Right ventricle myocardium inferior (tissue), 1 donor: ENCODE data around the gene FNDC8. TPM values are rescaled to one million over a fixed set of nuclear protein-coding genes. Genes with fewer than 3 reads are reported as not detected.
"Not testable (repeated sequence)": the region's sequence is repeated elsewhere in the genome, so short reads cannot be mapped to it uniquely, and the experiment has no call there.

ENCODE experiments used
- ATAC-seq: fragments of 200-7000 bp; cut with Tn5 transposase; one replicate; pipeline ENCODE4 v1.9.1; 2020; ENCODE audit warnings: mild to moderate bottlenecking, moderate library complexity
- DNase-seq: peaks from one replicate; pipeline ENCODE4 v3.0.0; 2021; ENCODE audit errors: missing footprints
- intact Hi-C: fragments of 100-400 bp; cut with DNase I; formaldehyde crosslinking; loops from one replicate; pipeline ENCODE4 v1.11.0; 2022
- total RNA-seq: library from RNA; stranded (reverse); fragmentation: NEBNext Ultra II Directional; extraction: Animal tissue kit (Norgen Biotek cat#: 25700); gene quantifications from one replicate; pipeline ENCODE4 v1.2.1, GENCODE V29; 2021
- donor health status: DM: no; HTN: yes; CAD: no; lungs with severe emphysema.

The FNDC8 gene
- total RNA-seq, 1 donor from 2014 or later, result not detected

GRCh38 chr17:35132099-35132498 lies 10.7 kb downstream of the FNDC8 start:
- DNase-seq (no peak), ATAC-seq (no peak)
- intact Hi-C loops, result no loop called here

- intact Hi-C loops, result no loop called here
- DNase-seq (no peak), ATAC-seq (no peak)
Observed at GRCh38 chr17:35132816-35133550, 11.6 kb downstream of the FNDC8 start.

GRCh38 chr17:35135322-35135721 lies 13.9 kb downstream of the FNDC8 start:
- DNase-seq (no peak), ATAC-seq (no peak)
- intact Hi-C loops, result no loop called here

- ATAC-seq (no peak), DNase-seq (no peak)
- intact Hi-C loops, result no loop called here
Observed at GRCh38 chr17:35138218-35138617, 16.8 kb downstream of the FNDC8 start.

- intact Hi-C loops, result no loop called here
- peak; percentile 88 for ATAC-seq
Observed at GRCh38 chr17:35141681-35142466, 20.5 kb downstream of the FNDC8 start, which contains the start of gene NLE1. Gene NLE1, minus strand, starts transcription at chr17:35142303. Its CDS starts 28 bp downstream, at chr17:35142275.

GRCh38 chr17:35142467-35142796 lies 21.0 kb downstream of the FNDC8 start:
- intact Hi-C loops, result no loop called here
- DNase-seq, result no peak
- ATAC-seq, result no peak

More at GRCh38 chr17:35141681-35142466, 20.5 kb downstream of the FNDC8 start, which contains the start of gene NLE1:
- DNase-seq, result peak; percentile 92

GRCh38 chr17:35144840-35145239 lies 23.4 kb downstream of the FNDC8 start:
- intact Hi-C loops, result no loop called here
- ATAC-seq (no peak), DNase-seq (no peak)

GRCh38 chr17:35146214-35146833 lies 24.9 kb downstream of the FNDC8 start:
- intact Hi-C loops, result no loop called here
- ATAC-seq (no peak), DNase-seq (no peak)

GRCh38 chr17:35147375-35147905 lies 26.0 kb downstream of the FNDC8 start, which contains the start of gene UNC45B:
Gene UNC45B, plus strand, starts transcription at chr17:35147817. Its CDS starts 447 bp downstream, at chr17:35148264.
- ATAC-seq (peak; percentile 92), DNase-seq (no peak)
- intact Hi-C loops, result loop anchor here (1.0 kb wide), 1 partner anchor 96 kb away; the partner anchor contains the start of gene SLFN5

GRCh38 chr17:35148144-35148543 lies 26.7 kb downstream of the FNDC8 start:
- DNase-seq, result no peak
- ATAC-seq, result peak; percentile 20
- intact Hi-C loops, result no loop called here

GRCh38 chr17:35149941-35150340 lies 28.5 kb downstream of the FNDC8 start:
- no peak for ATAC-seq
- DNase-seq, result no peak
- intact Hi-C loops, result no loop called here

GRCh38 chr17:35151080-35151479 lies 29.7 kb downstream of the FNDC8 start:
- ATAC-seq, intact Hi-C loops, DNase-seq: not testable (repeated sequence)

GRCh38 chr17:35152421-35153140 lies 31.2 kb downstream of the FNDC8 start:
- ATAC-seq (no peak), DNase-seq (no peak)
- intact Hi-C loops, result no loop called here

GRCh38 chr17:35154196-35155165 lies 33.1 kb downstream of the FNDC8 start:
- ATAC-seq (no peak), DNase-seq (no peak)
- intact Hi-C loops, result no loop called here

GRCh38 chr17:35155246-35155645 lies 33.8 kb downstream of the FNDC8 start:
- ATAC-seq, result no peak
- no peak for DNase-seq

GRCh38 chr17:35159940-35160339 lies 38.5 kb downstream of the FNDC8 start:
- ATAC-seq, result no peak
- no peak for DNase-seq
- intact Hi-C loops, result no loop called here

More at GRCh38 chr17:35155246-35155645, 33.8 kb downstream of the FNDC8 start:
- intact Hi-C loops, result no loop called here

- intact Hi-C loops, result no loop called here
- no peak for DNase-seq
- ATAC-seq, result no peak
Observed at GRCh38 chr17:35160354-35161201, 39.2 kb downstream of the FNDC8 start.
